Erythroblast (primary cell): Measurements from ENCODE around the gene F8A1.

Source experiments
- GATA1 ChIP-seq: IDR thresholded peaks from 2 replicates; pipeline ENCODE4 v1.6.1; 2011; ENCODE audit warnings: low read depth, mild to moderate bottlenecking, control low read depth, low read length, moderate library complexity
- POLR2A ChIP-seq: IDR thresholded peaks from 2 replicates; pipeline ENCODE4 v1.6.1; 2011; ENCODE audit warnings: mild to moderate bottlenecking, low read length

DNA sequence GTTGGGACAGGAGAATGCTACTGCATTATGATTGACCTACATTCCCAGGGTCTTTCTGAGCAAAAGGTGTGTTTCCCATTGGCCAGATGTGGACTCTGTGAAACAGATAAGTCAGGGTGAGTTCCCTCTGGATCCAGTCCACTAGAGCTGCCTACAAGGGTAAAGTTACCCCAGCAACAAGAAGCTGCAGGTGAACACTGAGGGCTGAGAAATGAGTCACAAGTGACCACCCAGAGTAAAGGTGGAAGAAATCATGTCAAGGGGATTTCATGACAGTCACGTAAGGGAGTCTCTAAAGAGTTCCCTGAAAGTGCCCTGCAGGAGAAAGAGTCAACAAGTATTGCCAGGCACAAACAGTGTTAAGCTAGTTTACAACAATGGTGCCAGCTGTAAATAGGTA is 16.3 kb downstream of the F8A1 start:
- TF ChIP-seq POLR2A: no peak
- TF ChIP-seq GATA1: no peak
